ENCODE measurements around the gene ATP6V1D. TPM values are rescaled to one million over a fixed set of nuclear protein-coding genes. Genes with fewer than 3 reads are reported as not detected.

ATP6V1D gene
- total and polyA plus RNA-seq, 9 of the 15 experiments (the other 6 are each of a cell fraction or from before 2014, with no cell fraction given): 35.5 to 91.0 (median 50.0) TPM

DNA sequence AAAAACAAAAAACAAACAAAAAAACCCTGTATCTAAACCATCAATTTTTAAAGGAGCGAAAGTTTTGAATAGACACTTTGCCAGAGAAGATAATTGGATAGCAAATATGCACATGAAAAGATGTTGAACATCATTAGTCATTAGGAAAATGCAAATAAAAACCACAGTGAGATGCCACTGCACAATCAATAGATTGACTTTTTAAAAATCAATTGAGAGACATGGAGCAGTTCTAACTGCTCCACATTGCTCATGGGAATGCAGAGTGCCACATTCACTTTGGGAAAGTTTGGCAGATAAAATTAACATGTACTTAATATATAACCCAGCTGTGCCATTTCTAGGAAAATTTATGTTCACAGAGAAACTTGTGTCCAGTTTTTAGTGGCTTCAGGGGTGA lies 13.2 kb upstream of the ATP6V1D start:
- in situ Hi-C loops (cut with MboI) (no loop called here), intact Hi-C loops (cut with micrococcal nuclease) (no loop called here)
- 100% methylated on average over 1 of the region's 1 CpG for WGBS (ENCODE audit: insufficient coverage, low coverage, missing lambda C conversion rate)
- Histone ChIP-seq H3K4me2 (ENCODE audit: insufficient read depth, low read length) (no peak overlapping the region), H3K4me1 (replicated peaks in 1 of 2; ENCODE audit: control insufficient read depth in 2 of 2, insufficient read depth in 2 of 2, low read length in 2 of 2) (no peaks in the 10 kb centered on the region; a peak in 1 of 5 replicates), H3K9me1 (ENCODE audit: control insufficient read depth, insufficient read depth, low read length) (no peaks in the 10 kb centered on the region), H3K9me3 (replicated peaks; ENCODE audit: control insufficient read depth, insufficient read depth, low read depth, low read length) (no peaks in the 10 kb centered on the region), H4K20me1 (replicated peaks; ENCODE audit: control insufficient read depth, insufficient read depth, low read length) (no peaks in the 10 kb centered on the region), H3K27me3 (ENCODE audit: control insufficient read depth in 2 of 2, insufficient read depth in 2 of 2, low read length in 2 of 2) (no peaks in the 10 kb centered on the region), H2AFZ (ENCODE audit: low read depth, low read length) (no peak overlapping the region), H3K4me3 (no peak overlapping the region), H3K9ac (ENCODE audit: insufficient read depth in 1 of 2, low read depth in 2 of 2, low read length in 2 of 2) (no peak overlapping the region), H3K27ac (ENCODE audit: extremely low read depth, low read depth, low read length) (no peak overlapping the region), H3K79me2 (ENCODE audit: control insufficient read depth, insufficient read depth, low read length) (peaks cover 46% of the 10 kb centered on the region), H3K36me3 (ENCODE audit: control insufficient read depth, insufficient read depth, low read length) (peaks cover 92% of the 10 kb centered on the region)
- no peak for ATAC-seq
- ChIA-PET CTCF (ENCODE audit: low intra/inter-chr PET ratio) (no interaction called here), POLR2A (no interaction called here)
- FAIRE-seq: no peak
- no TSS peak for BruUV-seq (replicated peaks)
- no peak for DNase-seq (ENCODE audit: extremely low read depth in 1 of 4, low spot score in 3 of 4)
- TF ChIP-seq HNRNPH1 (optimal IDR thresholded peaks at IDR 0.05; ENCODE audit: low read depth, low read length): no peak
- no peak for TF ChIP-seq ZC3H8 (IDR thresholded peaks at IDR 0.05)
- TF ChIP-seq EZH2 (IDR thresholded peaks at IDR 0.05; ENCODE audit: borderline replicate concordance, low read depth, low read length): no peak
- no peak for TF ChIP-seq CREB3 (tag; conservative IDR thresholded peaks at IDR 0.05; ENCODE audit: low read depth)
- no peak for TF ChIP-seq TEAD4 (IDR thresholded peaks at IDR 0.05; ENCODE audit: low read length)
- no peak for TF ChIP-seq TEAD4 (CRISPR knock-in tag; IDR thresholded peaks at IDR 0.05; ENCODE audit: borderline replicate concordance)
- TF ChIP-seq FOXP1 (CRISPR knock-in tag; IDR thresholded peaks at IDR 0.05): no peak
- no peak for TF ChIP-seq GTF2A2 (tag; IDR thresholded peaks at IDR 0.05)
- TF ChIP-seq FOXJ3 (CRISPR knock-in tag; IDR thresholded peaks at IDR 0.05): no peak
- no peak for TF ChIP-seq ZBTB11 (CRISPR knock-in tag; IDR thresholded peaks at IDR 0.05)
- TF ChIP-seq PTRF (tag; IDR thresholded peaks at IDR 0.05): no peak
- TF ChIP-seq BDP1 (IDR thresholded peaks at IDR 0.05; ENCODE audit: insufficient read depth, insufficient read length): no peak
- TF ChIP-seq ZNF583 (CRISPR knock-in tag; IDR thresholded peaks at IDR 0.05): no peak
- no peak for TF ChIP-seq ZNF445 (CRISPR knock-in tag; IDR thresholded peaks at IDR 0.05; ENCODE audit: low read depth)
- no peak for TF ChIP-seq SMAD1 (IDR thresholded peaks at IDR 0.05; ENCODE audit: low read depth, low read length, partially characterized antibody)
- no peak for TF ChIP-seq ELK3 (CRISPR knock-in tag; IDR thresholded peaks at IDR 0.05)
- TF ChIP-seq RBM25 (IDR thresholded peaks at IDR 0.05; ENCODE audit: low read depth, low read length, severe bottlenecking): no peak
- no peak for TF ChIP-seq ZNF77 (CRISPR knock-in tag; IDR thresholded peaks at IDR 0.05)
- no peak for TF ChIP-seq PHF21A (IDR thresholded peaks at IDR 0.05; ENCODE audit: borderline replicate concordance, low read depth)

Measured in K562 (cell line).